NCI-H128 (cell line): ENCODE results near the gene IL1RN.

Experiments used
- DNase-seq: peaks from one replicate; lab custom pipeline; 2025; ENCODE audit not compliant: unreplicated experiment; lab: John Stamatoyannopoulos, UW

Gene IL1RN

GRCh38 chr2:113127646-113128570 is 510 bp downstream of the IL1RN start:
- no peak for DNase-seq

GRCh38 chr2:113129519-113130078 is 2.2 kb downstream of the IL1RN start:
- DNase-seq = no peak

GRCh38 chr2:113131352-113132185 is 4.2 kb downstream of the IL1RN start:
- no peak for DNase-seq

GRCh38 chr2:113132414-113133021 is 5.1 kb downstream of the IL1RN start:
- DNase-seq = no peak

GRCh38 chr2:113133704-113134598 is 6.6 kb downstream of the IL1RN start:
- no peak for DNase-seq

GRCh38 chr2:113134717-113135116 is 7.3 kb downstream of the IL1RN start:
- DNase-seq = no peak

GRCh38 chr2:113135317-113135716 is 7.9 kb downstream of the IL1RN start:
- DNase-seq = no peak

GRCh38 chr2:113136828-113137775 is 9.7 kb downstream of the IL1RN start:
- no peak for DNase-seq

GRCh38 chr2:113137827-113138226 is 10.4 kb downstream of the IL1RN start:
- no peak for DNase-seq

- peak; percentile 33 for DNase-seq
Observed at GRCh38 chr2:113138428-113139322, 11.3 kb downstream of the IL1RN start.

- no peak for DNase-seq
Observed at GRCh38 chr2:113141451-113141850, 14.1 kb downstream of the IL1RN start.

- no peak for DNase-seq
Observed at GRCh38 chr2:113142290-113142689, 14.9 kb downstream of the IL1RN start.

GRCh38 chr2:113144259-113144658 is 16.9 kb downstream of the IL1RN start:
- DNase-seq = no peak

- DNase-seq = no peak
Observed at GRCh38 chr2:113148606-113149552, 21.5 kb downstream of the IL1RN start.

- DNase-seq = no peak
Observed at GRCh38 chr2:113149553-113150257, 22.3 kb downstream of the IL1RN start.

- DNase-seq = no peak
Observed at GRCh38 chr2:113150258-113150601, 22.8 kb downstream of the IL1RN start.
